Psoas muscle (tissue), 8 donors: ENCODE measurements around the gene HFE. TPM values are rescaled to one million over a fixed set of nuclear protein-coding genes. Genes with fewer than 3 reads are reported as not detected.

Experiments
- ATAC-seq, 4 donors: fragments of 200-7000 bp; cut with Tn5 transposase; one replicate each; pipeline ENCODE4 v1.9.1; 2020; ENCODE audit warnings: moderate library complexity in 3 of 4, mild to moderate bottlenecking in 2 of 4
- DNase-seq, 2 donors: peaks; one replicate each; pipeline ENCODE4 v3.0.0-alpha.2; 2020
- H3K27ac ChIP-seq: fragments of 200-600 bp; one replicate; pipeline ENCODE4 v1.8.0; 2022
- H3K27me3 ChIP-seq, 3 donors: fragments of 200-600 bp in 1 of 3; one replicate each; pipeline versions ENCODE4 v1.6.1 to v1.8.0; 2013 to 2022; ENCODE audit warnings: low read length in 2 of 3, mild to moderate bottlenecking in 2 of 3, moderate library complexity in 1 of 3; ENCODE audit not compliant: insufficient read depth in 3 of 3
- H3K36me3 ChIP-seq, 2 donors: fragments of 200-600 bp in 1 of 2; one replicate each; pipeline versions ENCODE4 v1.6.1 to v1.8.0; 2013 to 2022; ENCODE audit warnings: low read depth in 1 of 2, mild to moderate bottlenecking in 1 of 2, moderate library complexity in 1 of 2; ENCODE audit not compliant: insufficient read depth in 1 of 2
- H3K4me1 ChIP-seq: fragments of 200-600 bp; one replicate; pipeline ENCODE4 v1.8.0; 2022
- H3K4me3 ChIP-seq: fragments of 200-600 bp; one replicate; pipeline ENCODE4 v1.8.0; 2022; ENCODE audit warnings: mild to moderate bottlenecking
- H3K9me3 ChIP-seq: fragments of 200-600 bp; one replicate; pipeline ENCODE4 v1.8.0; 2022
- CTCF ChIP-seq: fragments of 200-600 bp; IDR thresholded peaks from one replicate; pipeline ENCODE4 v1.8.0; 2022; ENCODE audit warnings: antibody characterized with exemption
- WGBS, 3 donors: extraction: QIAGEN DNeasy Blood & Tissue Kit; methylation state at CpG; one replicate each; pipeline versions ENCODE4 v1.1.6 to v1.1.7; 2013; 5-methylcytosine and 5-hydroxymethylcytosine counted together
- intact Hi-C, 2 donors: fragments of 100-400 bp; cut with DNase I; formaldehyde crosslinking; loops; one replicate each; pipeline versions ENCODE4 v1.11.0 to v1.14.2; 2022
- long read RNA-seq, 2 donors: library from polyadenylated mRNA; unstranded; transcript quantifications; one replicate each; pipeline ENCODE4 v2.0.0, GENCODE V29; 2021
- polyA plus RNA-seq, 3 donors: library from polyadenylated mRNA; stranded (reverse); fragments of 200-250 nt; gene quantifications; one replicate each; pipeline ENCODE4 v1.2.3, GENCODE V29; 2013
- total RNA-seq, 4 donors: library from RNA; stranded (reverse); fragmentation: NEBNext Ultra II Directional in 2 of 4; extraction: Animal tissue kit (Norgen Biotek cat#: 25700) in 2 of 4; gene quantifications; one replicate each; pipeline versions ENCODE4 v1.2.1 to v1.2.4, GENCODE V29; 2021 to 2023
- donor health status: healthy with polysubstance abuse.
- donor health status: DM: no; HTN: no; CAD: no; lungs with moderate emphysema.
- donor health status: Bipolar disorder and iron deficiency.
- donor health status: healthy.
- donor health status: DM: yes; HTN: yes; CAD: no.
- donor health status: DM: no; HTN: no; CAD: no.
- donor health status: DM: no; HTN: no; CAD: no.
- donor health status: DM: yes; HTN: yes; CAD: no.

The HFE gene
- total RNA-seq (1 to 10 TPM in 3 of 4 donors, under 1 TPM in 1; 0.99 to 2.7 (median 1.6) TPM), polyA plus RNA-seq (1 to 10 TPM in 1 of 3 donors, under 1 TPM in 2; 0.32 to 1.2 (median 0.40) TPM)
- long read RNA-seq, donor 1, result 0 reads
- long read RNA-seq, donor 2, partial matches to known transcripts, result 0 of 1 reads
- long read RNA-seq, donor 2, other reads (novel, unspliced or antisense), result 1 of 1 reads

GRCh38 chr6:26087284-26088115, at the start of gene HFE:
Gene HFE, plus strand, starts transcription at chr6:26087429. Its CDS starts 12 bp downstream, at chr6:26087441.
- ATAC-seq (peak; percentile 52 to 73 (median 62)), DNase-seq (peak; percentile 46 to 64)
- Histone ChIP-seq H3K4me3 (peak within 1 kb of the TSS; percentile 86), H3K4me1 (peaks cover 19% of the 10 kb centered on the region), H3K36me3 (no peaks in the 10 kb centered on the region), H3K27ac (peak within 1 kb of the TSS; percentile 83), H3K9me3 (no peaks in the 10 kb centered on the region), H3K27me3 (no peaks in the 10 kb centered on the region)
- intact Hi-C loops, result no loop called here
- no peak for TF ChIP-seq CTCF
- WGBS, 3 donors, result 1 to 2% (median 1%) methylated on average over 33 to 41 of the region's 41 CpGs

GRCh38 chr6:26041946-26042345, 45.3 kb upstream of the HFE start:
- no peak overlapping the region for H3K27ac ChIP-seq
- no peak for TF ChIP-seq CTCF
- peaks cover 0 to 2% (median 0%) of the 10 kb centered on the region in 3 donors for H3K27me3 ChIP-seq
- intact Hi-C loops, result no loop called here
- H3K4me1 ChIP-seq, result peaks cover 8% of the 10 kb centered on the region
- ATAC-seq, result no peak
- H3K4me3 ChIP-seq, result no peak overlapping the region
- no peak for DNase-seq
- H3K36me3 ChIP-seq, result no peaks in the 10 kb centered on the region
- WGBS, 3 donors, result 75 to 82% (median 77%) methylated on average over 1 of the region's 1 CpG
- no peaks in the 10 kb centered on the region for H3K9me3 ChIP-seq

GRCh38 chr6:26043384-26044139, 43.7 kb upstream of the HFE start:
- DNase-seq (peak in 1 of 2 donors; percentile 68), ATAC-seq (peak; percentile 89 to 93 (median 91))
- Histone ChIP-seq H3K27me3 (peaks cover 0 to 2% (median 0%) of the 10 kb centered on the region in 3 donors), H3K4me1 (peaks cover 8% of the 10 kb centered on the region), H3K27ac (peak overlapping the region; percentile 91), H3K9me3 (no peaks in the 10 kb centered on the region), H3K4me3 (peak overlapping the region; percentile 61), H3K36me3 (no peaks in the 10 kb centered on the region)
- no peak for TF ChIP-seq CTCF
- 1 to 2% (median 1%) methylated on average over 32 of the region's 32 CpGs for WGBS, 3 donors
- intact Hi-C loops, result no loop called here

GRCh38 chr6:26044140-26045064, 42.8 kb upstream of the HFE start:
- WGBS, 3 donors, result 1 to 2% (median 1%) methylated on average over 40 of the region's 40 CpGs
- Histone ChIP-seq H3K27me3 (peaks cover 0 to 2% (median 0%) of the 10 kb centered on the region in 3 donors), H3K4me3 (peak overlapping the region; percentile 61), H3K4me1 (peaks cover 8% of the 10 kb centered on the region), H3K27ac (peak overlapping the region; percentile 91), H3K9me3 (no peaks in the 10 kb centered on the region), H3K36me3 (no peaks in the 10 kb centered on the region)
- ATAC-seq, result peak; percentile 46 to 71 (median 54)
- DNase-seq, result peak in 1 of 2 donors; percentile 77
- intact Hi-C loops, result no loop called here
- no peak for TF ChIP-seq CTCF
